ENCODE measurements around the gene EXOG. TPM values are rescaled to one million over a fixed set of nuclear protein-coding genes. Genes with fewer than 3 reads are reported as not detected.

Gene EXOG
- total RNA-seq, 6 donors from 2014 or later: 10.0 to 34.6 (median 13.2) TPM

DNA sequence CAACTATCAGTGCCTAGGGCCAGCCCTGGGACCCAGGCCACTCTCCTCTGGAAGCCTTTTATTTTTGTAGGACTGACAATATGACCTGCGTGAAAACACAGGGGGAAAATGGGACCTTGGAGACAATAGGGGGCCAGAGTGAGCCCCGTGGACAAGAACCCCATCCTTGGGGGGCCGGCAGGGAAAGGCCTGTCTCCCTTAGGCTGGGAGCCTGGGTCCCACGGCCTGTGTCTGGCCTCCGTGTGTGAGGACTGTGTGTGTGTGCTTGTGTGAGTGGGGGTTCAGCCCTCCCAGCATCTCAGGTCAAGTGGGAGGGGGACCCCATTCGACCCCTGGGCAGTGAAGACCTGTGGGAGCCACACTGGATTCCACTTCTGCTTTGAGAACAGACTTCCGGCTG, 53.3 kb downstream of the EXOG start:
- Histone ChIP-seq H3K27ac (no peak overlapping the region), H3K27me3 (no peaks in the 10 kb centered on the region), H3K9me3 (peaks cover 0 to 7% (median 0%) of the 10 kb centered on the region in 4 donors), H3K36me3 (no peaks in the 10 kb centered on the region), H3K4me1 (no peaks in the 10 kb centered on the region), H3K4me3 (no peak overlapping the region)
- ATAC-seq (ENCODE audit: low FRiP score in 2 of 2): no peak
- WGBS, 2 donors: 80 to 98% methylated on average over 5 to 7 of the region's 7 CpGs
- TF ChIP-seq POLR2A (IDR thresholded peaks at IDR 0.05): no peak
- DNase-seq: no peak

DNA sequence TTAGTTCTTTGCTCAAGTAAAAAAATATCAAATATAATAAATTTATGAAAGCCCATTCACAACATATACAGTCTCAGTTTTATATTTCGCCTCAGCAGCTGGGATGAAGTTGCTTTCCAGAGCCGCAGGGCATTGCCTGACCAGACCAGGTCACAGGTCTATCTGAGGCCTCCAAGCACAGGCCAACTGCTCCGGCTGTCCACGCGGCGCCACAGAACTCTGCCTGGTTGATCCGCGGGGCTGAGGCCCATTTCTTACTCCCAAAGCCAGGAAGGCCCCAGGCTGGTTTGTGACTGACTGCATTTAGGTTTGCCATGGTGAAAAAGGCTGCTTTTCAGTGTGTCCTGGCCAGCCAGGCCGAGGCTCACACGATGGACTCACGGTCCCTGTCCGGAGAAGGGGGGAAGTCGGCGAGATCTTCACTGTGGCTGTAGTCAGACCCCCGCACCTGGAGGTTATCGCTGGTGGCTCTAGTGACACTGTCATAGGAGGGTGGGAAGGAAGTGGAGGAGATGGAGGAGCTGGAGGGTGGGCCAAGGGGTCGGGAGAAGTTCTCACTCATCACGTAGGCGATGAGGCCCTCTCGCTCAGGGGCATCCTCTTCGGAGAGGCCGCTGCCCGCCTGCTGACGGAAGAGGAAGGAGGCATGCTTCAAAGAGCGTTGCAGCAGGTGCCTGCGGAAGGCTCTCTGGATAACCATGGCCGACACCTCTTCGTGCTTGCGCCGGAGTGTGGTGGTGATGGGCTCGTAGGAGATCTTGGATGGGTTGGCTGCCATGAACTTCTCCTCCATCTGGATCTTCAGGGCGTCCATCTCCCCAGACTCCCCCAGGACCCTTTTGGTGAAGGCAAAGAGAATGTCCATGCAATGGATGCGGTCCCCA, 54.1 kb downstream of the EXOG start:
- peaks cover 0 to 7% (median 0%) of the 10 kb centered on the region in 4 donors for H3K9me3 ChIP-seq
- peak in 1 of 2 donors; percentile 51 for DNase-seq
- TF ChIP-seq, protein P1, sequence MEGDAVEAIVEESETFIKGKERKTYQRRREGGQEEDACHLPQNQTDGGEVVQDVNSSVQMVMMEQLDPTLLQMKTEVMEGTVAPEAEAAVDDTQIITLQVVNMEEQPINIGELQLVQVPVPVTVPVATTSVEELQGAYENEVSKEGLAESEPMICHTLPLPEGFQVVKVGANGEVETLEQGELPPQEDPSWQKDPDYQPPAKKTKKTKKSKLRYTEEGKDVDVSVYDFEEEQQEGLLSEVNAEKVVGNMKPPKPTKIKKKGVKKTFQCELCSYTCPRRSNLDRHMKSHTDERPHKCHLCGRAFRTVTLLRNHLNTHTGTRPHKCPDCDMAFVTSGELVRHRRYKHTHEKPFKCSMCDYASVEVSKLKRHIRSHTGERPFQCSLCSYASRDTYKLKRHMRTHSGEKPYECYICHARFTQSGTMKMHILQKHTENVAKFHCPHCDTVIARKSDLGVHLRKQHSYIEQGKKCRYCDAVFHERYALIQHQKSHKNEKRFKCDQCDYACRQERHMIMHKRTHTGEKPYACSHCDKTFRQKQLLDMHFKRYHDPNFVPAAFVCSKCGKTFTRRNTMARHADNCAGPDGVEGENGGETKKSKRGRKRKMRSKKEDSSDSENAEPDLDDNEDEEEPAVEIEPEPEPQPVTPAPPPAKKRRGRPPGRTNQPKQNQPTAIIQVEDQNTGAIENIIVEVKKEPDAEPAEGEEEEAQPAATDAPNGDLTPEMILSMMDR (IDR thresholded peaks at IDR 0.05): no peak
- no peak for TF ChIP-seq EP300 (IDR thresholded peaks at IDR 0.05)
- TF ChIP-seq POLR2AphosphoS5 (IDR thresholded peaks at IDR 0.05): no peak
- TF ChIP-seq POLR2A (IDR thresholded peaks at IDR 0.05): no peak
- H3K36me3 ChIP-seq: no peaks in the 10 kb centered on the region
- H3K4me3 ChIP-seq: no peak overlapping the region
- no peak overlapping the region for H3K27ac ChIP-seq
- no peaks in the 10 kb centered on the region for H3K27me3 ChIP-seq
- ATAC-seq (ENCODE audit: low FRiP score in 2 of 2): no peak
- H3K4me1 ChIP-seq: no peaks in the 10 kb centered on the region
- 94% methylated on average over 27 to 33 of the region's 33 CpGs for WGBS, 2 donors

DNA sequence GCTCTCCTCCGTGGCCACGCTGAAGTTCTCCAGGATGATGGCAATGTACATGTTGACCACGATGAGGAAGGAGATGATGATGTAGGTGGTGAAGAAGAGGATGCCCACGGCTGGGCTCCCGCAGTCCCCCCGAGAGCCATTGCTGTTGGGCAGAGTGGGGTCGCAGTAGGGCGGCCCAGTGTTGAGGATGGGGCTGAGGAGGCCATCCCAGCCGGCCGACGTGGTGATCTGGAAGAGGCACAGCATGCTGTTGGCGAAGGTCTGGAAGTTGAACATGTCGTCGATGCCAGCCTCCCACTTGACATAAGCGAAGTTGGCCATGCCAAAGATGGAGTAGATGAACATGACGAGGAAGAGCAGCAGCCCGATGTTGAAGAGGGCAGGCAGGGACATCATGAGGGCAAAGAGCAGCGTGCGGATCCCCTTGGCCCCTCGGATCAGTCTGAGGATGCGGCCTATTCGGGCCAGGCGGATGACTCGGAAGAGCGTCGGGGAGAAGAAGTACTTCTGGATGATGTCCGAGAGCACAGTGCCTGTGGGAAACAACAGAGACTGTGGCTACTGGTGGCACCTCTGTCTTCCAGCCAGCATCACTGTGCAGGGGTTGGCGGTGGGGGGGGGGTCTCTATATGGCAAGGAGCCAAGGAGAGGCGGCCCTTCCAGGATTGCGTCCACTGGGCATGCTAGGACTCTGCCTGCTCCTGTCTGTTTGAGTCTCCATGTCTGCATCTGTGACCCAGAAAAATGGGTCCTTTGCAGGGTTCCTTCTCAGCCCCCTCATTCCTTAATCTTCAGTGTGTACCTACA, 55.1 kb downstream of the EXOG start:
- H3K36me3 ChIP-seq: no peaks in the 10 kb centered on the region
- H3K4me1 ChIP-seq: no peaks in the 10 kb centered on the region
- peak in 1 of 2 donors; percentile 59 for DNase-seq
- ATAC-seq (ENCODE audit: low FRiP score in 2 of 2): no peak
- H3K27me3 ChIP-seq: no peaks in the 10 kb centered on the region
- no peak overlapping the region for H3K27ac ChIP-seq
- WGBS, 2 donors: 93 to 94% methylated on average over 30 of the region's 30 CpGs
- peaks cover 0 to 7% (median 0%) of the 10 kb centered on the region in 4 donors for H3K9me3 ChIP-seq
- H3K4me3 ChIP-seq: no peak overlapping the region
- TF ChIP-seq POLR2AphosphoS5 (IDR thresholded peaks at IDR 0.05) (no peak), POLR2A (IDR thresholded peaks at IDR 0.05) (no peak), EP300 (IDR thresholded peaks at IDR 0.05) (no peak)
- TF ChIP-seq, protein P1 (IDR thresholded peaks at IDR 0.05): no peak

DNA sequence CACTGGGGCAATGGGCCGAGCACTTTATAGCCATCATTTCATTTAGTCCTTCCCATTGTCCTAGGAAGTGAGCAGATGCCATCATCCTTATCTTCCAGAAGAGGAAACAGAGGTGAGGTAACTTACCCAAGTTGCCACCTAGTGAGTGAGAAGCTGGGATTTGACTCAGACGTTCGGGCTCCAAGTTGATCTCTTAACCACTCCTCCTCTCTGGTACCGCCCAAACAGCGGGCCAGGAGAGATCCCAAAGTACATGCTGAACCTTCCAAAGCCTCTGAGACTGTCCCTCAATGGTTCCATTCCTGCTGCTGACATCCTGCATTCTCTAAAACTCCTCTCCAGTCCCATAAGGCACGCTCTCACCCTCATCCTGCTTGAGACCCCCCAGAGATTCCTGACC, 56.2 kb downstream of the EXOG start:
- WGBS, 2 donors: 78 to 80% methylated on average over 6 of the region's 6 CpGs
- no peak for DNase-seq

More for the DNA sequence above, 56.2 kb downstream of the EXOG start:
- Histone ChIP-seq H3K27me3 (no peaks in the 10 kb centered on the region), H3K27ac (no peak overlapping the region), H3K4me1 (no peaks in the 10 kb centered on the region), H3K4me3 (no peak overlapping the region), H3K9me3 (peaks cover 0 to 7% (median 0%) of the 10 kb centered on the region in 4 donors), H3K36me3 (no peaks in the 10 kb centered on the region)
- TF ChIP-seq EP300 (IDR thresholded peaks at IDR 0.05) (no peak), POLR2AphosphoS5 (IDR thresholded peaks at IDR 0.05) (no peak), POLR2A (IDR thresholded peaks at IDR 0.05) (no peak)
- TF ChIP-seq, protein P1 (IDR thresholded peaks at IDR 0.05): no peak
- no peak for ATAC-seq (ENCODE audit: low FRiP score in 2 of 2)

Data from upper lobe of left lung (tissue), 6 donors.